K562 (cell line): Measurements from ENCODE around the gene DLAT. TPM values are rescaled to one million over a fixed set of nuclear protein-coding genes. Genes with fewer than 3 reads are reported as not detected.

Source experiments
- ARID1B ChIP-seq: fragments of 450-650 bp; IDR thresholded peaks from 2 replicates; pipeline ENCODE4 v1.6.1; 2016; ENCODE audit warnings: antibody characterized with exemption, mild to moderate bottlenecking, inconsistent platforms
- DNMT1 ChIP-seq: fragments of 450-650 bp; IDR thresholded peaks from 2 replicates; pipeline ENCODE4 v1.6.1; 2016; ENCODE audit warnings: antibody characterized with exemption, mild to moderate bottlenecking
- HDAC1 ChIP-seq, 2 experiments: fragments of 450-650 bp; IDR thresholded peaks; 2 replicates each; pipeline ENCODE4 v1.6.1; 2016 to 2017; ENCODE audit warnings: inconsistent platforms in 1 of 2, mild to moderate bottlenecking in 1 of 2, moderate library complexity in 1 of 2
- HDGF ChIP-seq: fragments of 450-650 bp; IDR thresholded peaks from 2 replicates; pipeline ENCODE4 v1.6.1; 2016
- HNRNPLL ChIP-seq: fragments of 200-400 bp; formaldehyde crosslinking; IDR thresholded peaks from 2 replicates; pipeline ENCODE4 v1.6.1; 2017; ENCODE audit warnings: low read length, low read depth, mild to moderate bottlenecking; ENCODE audit not compliant: poor library complexity, severe bottlenecking
- RB1 ChIP-seq: fragments of 450-650 bp; IDR thresholded peaks from 2 replicates; pipeline ENCODE4 v1.6.1; 2017; ENCODE audit warnings: low read depth, mild to moderate bottlenecking
- RUNX1 ChIP-seq: sonication (generic); IDR thresholded peaks from 2 replicates; pipeline ENCODE4 v1.6.1; 2016; ENCODE audit warnings: antibody characterized with exemption, low read depth
- SRSF1 ChIP-seq: fragments of 200-400 bp; formaldehyde crosslinking; IDR thresholded peaks from 2 replicates; pipeline ENCODE4 v1.6.1; 2017; ENCODE audit warnings: mild to moderate bottlenecking, low read depth, low read length, moderate library complexity
- TAF1 ChIP-seq: IDR thresholded peaks from 2 replicates; pipeline ENCODE4 v1.6.1; 2011; ENCODE audit warnings: mild to moderate bottlenecking, low read length, moderate library complexity; ENCODE audit not compliant: insufficient read depth, control insufficient read depth, severe bottlenecking; ENCODE audit errors: extremely low read depth
- TAL1 ChIP-seq: fragments of 450-650 bp; IDR thresholded peaks from 2 replicates; pipeline ENCODE4 v1.6.1; 2016; ENCODE audit warnings: mild to moderate bottlenecking
- TCF7 ChIP-seq: sonication (generic); IDR thresholded peaks from 2 replicates; pipeline ENCODE4 v1.6.1; 2016; ENCODE audit warnings: antibody characterized with exemption, borderline replicate concordance
- TEAD1 ChIP-seq, 2 experiments: fragments of 450-650 bp in 1 of 2; sonication (generic) in 1 of 2; formaldehyde crosslinking; IDR thresholded peaks; 2 replicates each; pipeline versions ENCODE4 v1.4.0 to v1.8.0; 2020 to 2022; ENCODE audit warnings: mild to moderate bottlenecking in 2 of 2, missing genetic modification reagents in 1 of 2
- TRIM28 ChIP-seq: fragments of 450-650 bp; IDR thresholded peaks from 2 replicates; pipeline ENCODE4 v1.6.1; 2017
- polyA plus RNA-seq, 8 experiments: library from polyadenylated mRNA; depleted of rRNA in 4 of 8; stranded (reverse) in 5 of 8; unstranded in 3 of 8; fragments of >200 nt; fragmentation: Nextera tagmentation in 2 of 8; fragmentation: Illumina TruSeq in 1 of 8; extraction: Ambion mirVana in 2 of 8; extraction: Trizol in 1 of 8; gene quantifications; 2 replicates each; pipeline versions ENCODE4 v1.2.1 to v1.2.3, GENCODE V29; 2011 to 2014; ENCODE audit warnings: inconsistent platforms in 1 of 8, missing spikeins in 1 of 8
- total RNA-seq, 7 experiments: library from RNA; depleted of rRNA in 6 of 7; stranded (reverse); fragments of >200 nt in 6 of 7; fragmentation: Illumina TruSeq in 2 of 7; extraction: Trizol in 2 of 7; gene quantifications; 2 replicates each; pipeline versions ENCODE4 v1.2.1 to v1.2.3, GENCODE V29; 2011 to 2021; ENCODE audit warnings: low replicate concordance in 1 of 7
- TF ChIP-seq, protein P1 (sequence below), 2 experiments: fragments of 450-650 bp; IDR thresholded peaks; 2 replicates each; pipeline ENCODE4 v1.6.1; 2016
- TF ChIP-seq, protein P2 (sequence below): fragments of 450-650 bp; formaldehyde crosslinking; conservative IDR thresholded peaks from 2 replicates; pipeline ENCODE4 v1.4.0; 2022; ENCODE audit warnings: mild to moderate bottlenecking, missing genetic modification characterization
- TF ChIP-seq, protein P3 (sequence below), 2 experiments: fragments of 450-650 bp in 1 of 2; IDR thresholded peaks; 2 replicates each; pipeline ENCODE4 v1.6.1; 2011 to 2017; ENCODE audit warnings: low read depth in 2 of 2, antibody characterized with exemption in 1 of 2, borderline replicate concordance in 1 of 2, low read length in 1 of 2, mild to moderate bottlenecking in 1 of 2, mixed read lengths in 1 of 2; ENCODE audit not compliant: control insufficient read depth in 1 of 2
- TF ChIP-seq, protein P4 (sequence below): fragments of 250-450 bp; sonication (Bioruptor Pico); IDR thresholded peaks from 2 replicates; pipeline ENCODE4 v1.4.0; 2020; ENCODE audit warnings: mild to moderate bottlenecking, moderate library complexity

The DLAT gene
- total and polyA plus RNA-seq, 9 of the 15 experiments (the other 6 are each of a cell fraction or from before 2014, with no cell fraction given): 41.7 to 152 (median 105) TPM

DNA sequence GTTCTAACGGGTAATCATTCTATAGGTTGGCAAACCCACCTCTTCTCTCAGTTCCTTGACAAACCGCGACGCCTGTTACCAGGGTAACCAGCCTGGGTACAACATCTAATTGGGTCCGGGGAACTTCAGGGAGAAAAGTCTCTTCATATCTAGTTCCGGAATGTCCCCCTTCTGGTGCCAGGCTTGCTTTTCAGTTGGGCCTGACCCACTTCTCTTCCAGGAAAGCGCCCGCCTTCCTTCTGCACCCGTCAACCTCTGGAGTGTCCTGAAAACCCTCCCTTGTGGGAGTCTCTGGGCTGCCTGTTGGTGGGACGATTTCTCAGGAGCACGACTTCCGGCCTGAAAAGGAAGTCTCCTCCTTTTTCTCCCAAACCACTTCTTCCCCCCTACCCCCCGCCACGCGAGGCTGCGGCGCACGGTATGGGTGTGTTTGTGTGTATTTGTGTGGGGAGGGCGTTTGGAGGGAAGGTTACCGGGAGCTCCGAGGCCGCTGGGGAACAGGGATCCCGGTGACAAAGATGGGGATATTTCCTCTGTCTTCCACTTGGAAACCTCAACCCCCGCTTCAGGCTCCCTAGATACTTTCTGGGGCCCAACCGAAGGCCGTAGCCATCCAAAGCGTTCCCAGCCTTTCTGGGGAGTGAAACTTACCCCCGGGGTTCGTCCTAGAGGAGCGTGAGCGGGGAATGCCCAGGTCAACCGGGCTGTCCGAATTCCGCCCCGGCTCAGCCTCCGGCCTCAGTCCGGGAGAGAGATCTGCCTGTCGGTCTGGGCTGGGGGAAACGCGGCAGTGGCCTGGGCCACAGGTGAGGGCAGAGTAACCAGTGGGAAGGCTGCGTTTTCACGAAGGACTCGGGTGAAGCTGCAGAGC lies 49.0 kb downstream of the DLAT start, which contains the start of the genes NKAPD1 and PIH1D2 (continued):
- TF ChIP-seq, protein P1, sequence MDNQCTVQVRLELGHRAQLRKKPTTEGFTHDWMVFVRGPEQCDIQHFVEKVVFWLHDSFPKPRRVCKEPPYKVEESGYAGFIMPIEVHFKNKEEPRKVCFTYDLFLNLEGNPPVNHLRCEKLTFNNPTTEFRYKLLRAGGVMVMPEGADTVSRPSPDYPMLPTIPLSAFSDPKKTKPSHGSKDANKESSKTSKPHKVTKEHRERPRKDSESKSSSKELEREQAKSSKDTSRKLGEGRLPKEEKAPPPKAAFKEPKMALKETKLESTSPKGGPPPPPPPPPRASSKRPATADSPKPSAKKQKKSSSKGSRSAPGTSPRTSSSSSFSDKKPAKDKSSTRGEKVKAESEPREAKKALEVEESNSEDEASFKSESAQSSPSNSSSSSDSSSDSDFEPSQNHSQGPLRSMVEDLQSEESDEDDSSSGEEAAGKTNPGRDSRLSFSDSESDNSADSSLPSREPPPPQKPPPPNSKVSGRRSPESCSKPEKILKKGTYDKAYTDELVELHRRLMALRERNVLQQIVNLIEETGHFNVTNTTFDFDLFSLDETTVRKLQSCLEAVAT (IDR thresholded peaks at IDR 0.05): peak in 1 of 2 experiments; percentile 37; a peak in 1 of 4 replicates
- TF ChIP-seq ARID1B (0 out of 2 replicates have a peak, but pooled peaks have one; percentile 43), SRSF1 (no peak), TAL1 (peak; percentile 32; the same call in 1 of the 2 replicates), TAF1 (peak; percentile 46), RUNX1 (no peak), HNRNPLL (peak; percentile 16), DNMT1 (peak; percentile 91; the same call in 1 of the 2 replicates), TCF7 (peak; percentile 42; the same call in 1 of the 2 replicates), RB1 (peak; percentile 80; the same call in 1 of the 2 replicates), HDGF (no peak), TRIM28 (peak; percentile 92), HDAC1 (IDR thresholded peaks at IDR 0.05) (peak; percentile 65 to 93; a peak in 2 of 4 replicates), TEAD1 (CRISPR knock-in tag; IDR thresholded peaks at IDR 0.05) (peak in 1 of 2 experiments; percentile 73; a peak in 1 of 4 replicates)
- TF ChIP-seq, protein P2, sequence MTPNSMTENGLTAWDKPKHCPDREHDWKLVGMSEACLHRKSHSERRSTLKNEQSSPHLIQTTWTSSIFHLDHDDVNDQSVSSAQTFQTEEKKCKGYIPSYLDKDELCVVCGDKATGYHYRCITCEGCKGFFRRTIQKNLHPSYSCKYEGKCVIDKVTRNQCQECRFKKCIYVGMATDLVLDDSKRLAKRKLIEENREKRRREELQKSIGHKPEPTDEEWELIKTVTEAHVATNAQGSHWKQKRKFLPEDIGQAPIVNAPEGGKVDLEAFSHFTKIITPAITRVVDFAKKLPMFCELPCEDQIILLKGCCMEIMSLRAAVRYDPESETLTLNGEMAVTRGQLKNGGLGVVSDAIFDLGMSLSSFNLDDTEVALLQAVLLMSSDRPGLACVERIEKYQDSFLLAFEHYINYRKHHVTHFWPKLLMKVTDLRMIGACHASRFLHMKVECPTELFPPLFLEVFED (CRISPR knock-in tag): peak; percentile 48; the same call in 1 of the 2 replicates
- TF ChIP-seq, protein P3, sequence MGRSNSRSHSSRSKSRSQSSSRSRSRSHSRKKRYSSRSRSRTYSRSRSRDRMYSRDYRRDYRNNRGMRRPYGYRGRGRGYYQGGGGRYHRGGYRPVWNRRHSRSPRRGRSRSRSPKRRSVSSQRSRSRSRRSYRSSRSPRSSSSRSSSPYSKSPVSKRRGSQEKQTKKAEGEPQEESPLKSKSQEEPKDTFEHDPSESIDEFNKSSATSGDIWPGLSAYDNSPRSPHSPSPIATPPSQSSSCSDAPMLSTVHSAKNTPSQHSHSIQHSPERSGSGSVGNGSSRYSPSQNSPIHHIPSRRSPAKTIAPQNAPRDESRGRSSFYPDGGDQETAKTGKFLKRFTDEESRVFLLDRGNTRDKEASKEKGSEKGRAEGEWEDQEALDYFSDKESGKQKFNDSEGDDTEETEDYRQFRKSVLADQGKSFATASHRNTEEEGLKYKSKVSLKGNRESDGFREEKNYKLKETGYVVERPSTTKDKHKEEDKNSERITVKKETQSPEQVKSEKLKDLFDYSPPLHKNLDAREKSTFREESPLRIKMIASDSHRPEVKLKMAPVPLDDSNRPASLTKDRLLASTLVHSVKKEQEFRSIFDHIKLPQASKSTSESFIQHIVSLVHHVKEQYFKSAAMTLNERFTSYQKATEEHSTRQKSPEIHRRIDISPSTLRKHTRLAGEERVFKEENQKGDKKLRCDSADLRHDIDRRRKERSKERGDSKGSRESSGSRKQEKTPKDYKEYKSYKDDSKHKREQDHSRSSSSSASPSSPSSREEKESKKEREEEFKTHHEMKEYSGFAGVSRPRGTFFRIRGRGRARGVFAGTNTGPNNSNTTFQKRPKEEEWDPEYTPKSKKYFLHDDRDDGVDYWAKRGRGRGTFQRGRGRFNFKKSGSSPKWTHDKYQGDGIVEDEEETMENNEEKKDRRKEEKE (IDR thresholded peaks at IDR 0.05; ENCODE audit: borderline replicate concordance in 1 of 2, control insufficient read depth in 1 of 2, low read depth in 2 of 2, low read length in 1 of 2): peak in 1 of 2 experiments; percentile 78; a peak in 1 of 4 replicates
- TF ChIP-seq, protein P4, sequence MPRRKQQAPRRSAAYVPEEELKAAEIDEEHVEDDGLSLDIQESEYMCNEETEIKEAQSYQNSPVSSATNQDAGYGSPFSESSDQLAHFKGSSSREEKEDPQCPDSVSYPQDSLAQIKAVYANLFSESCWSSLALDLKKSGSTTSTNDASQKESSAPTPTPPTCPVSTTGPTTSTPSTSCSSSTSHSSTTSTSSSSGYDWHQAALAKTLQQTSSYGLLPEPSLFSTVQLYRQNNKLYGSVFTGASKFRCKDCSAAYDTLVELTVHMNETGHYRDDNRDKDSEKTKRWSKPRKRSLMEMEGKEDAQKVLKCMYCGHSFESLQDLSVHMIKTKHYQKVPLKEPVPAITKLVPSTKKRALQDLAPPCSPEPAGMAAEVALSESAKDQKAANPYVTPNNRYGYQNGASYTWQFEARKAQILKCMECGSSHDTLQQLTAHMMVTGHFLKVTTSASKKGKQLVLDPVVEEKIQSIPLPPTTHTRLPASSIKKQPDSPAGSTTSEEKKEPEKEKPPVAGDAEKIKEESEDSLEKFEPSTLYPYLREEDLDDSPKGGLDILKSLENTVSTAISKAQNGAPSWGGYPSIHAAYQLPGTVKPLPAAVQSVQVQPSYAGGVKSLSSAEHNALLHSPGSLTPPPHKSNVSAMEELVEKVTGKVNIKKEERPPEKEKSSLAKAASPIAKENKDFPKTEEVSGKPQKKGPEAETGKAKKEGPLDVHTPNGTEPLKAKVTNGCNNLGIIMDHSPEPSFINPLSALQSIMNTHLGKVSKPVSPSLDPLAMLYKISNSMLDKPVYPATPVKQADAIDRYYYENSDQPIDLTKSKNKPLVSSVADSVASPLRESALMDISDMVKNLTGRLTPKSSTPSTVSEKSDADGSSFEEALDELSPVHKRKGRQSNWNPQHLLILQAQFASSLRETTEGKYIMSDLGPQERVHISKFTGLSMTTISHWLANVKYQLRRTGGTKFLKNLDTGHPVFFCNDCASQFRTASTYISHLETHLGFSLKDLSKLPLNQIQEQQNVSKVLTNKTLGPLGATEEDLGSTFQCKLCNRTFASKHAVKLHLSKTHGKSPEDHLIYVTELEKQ: no peak
